GM18526 (cell line): ENCODE results near the gene EPAS1.

Experiments
- POLR2A ChIP-seq: IDR thresholded peaks from 3 replicates; pipeline ENCODE4 v1.6.1; 2011; ENCODE audit not compliant: insufficient read length; ENCODE audit errors: extremely low read depth

EPAS1 gene

DNA sequence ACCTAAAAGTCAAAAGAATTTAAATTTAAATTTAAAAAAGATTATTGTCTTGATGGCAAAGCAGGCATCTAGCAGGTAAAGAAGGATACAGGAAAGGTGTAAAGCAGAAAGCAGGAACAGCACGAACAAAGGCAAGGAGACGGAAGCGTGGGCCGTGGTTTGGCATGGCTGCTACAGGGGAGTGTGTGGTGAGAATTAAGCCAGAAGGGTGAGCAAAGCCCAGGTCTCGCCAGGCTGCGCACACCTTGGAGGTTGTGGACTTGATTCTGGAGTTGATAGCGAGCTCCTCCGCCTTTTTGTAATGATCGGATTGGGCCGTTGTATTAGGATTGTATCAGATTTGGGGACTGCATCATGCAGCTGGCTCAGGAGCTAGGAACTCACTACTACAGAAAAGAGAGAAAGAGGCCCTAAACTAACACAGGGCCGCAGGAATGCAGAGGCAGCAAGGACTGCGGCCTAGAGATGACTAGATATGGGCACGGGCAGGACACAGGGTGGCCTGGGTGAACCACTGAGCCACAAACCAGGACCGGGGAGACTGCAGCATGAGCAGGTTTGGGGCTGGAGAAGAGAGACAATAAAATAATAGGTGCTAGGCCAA is 110.7 kb downstream of the EPAS1 start:
- TF ChIP-seq POLR2A = no peak

DNA sequence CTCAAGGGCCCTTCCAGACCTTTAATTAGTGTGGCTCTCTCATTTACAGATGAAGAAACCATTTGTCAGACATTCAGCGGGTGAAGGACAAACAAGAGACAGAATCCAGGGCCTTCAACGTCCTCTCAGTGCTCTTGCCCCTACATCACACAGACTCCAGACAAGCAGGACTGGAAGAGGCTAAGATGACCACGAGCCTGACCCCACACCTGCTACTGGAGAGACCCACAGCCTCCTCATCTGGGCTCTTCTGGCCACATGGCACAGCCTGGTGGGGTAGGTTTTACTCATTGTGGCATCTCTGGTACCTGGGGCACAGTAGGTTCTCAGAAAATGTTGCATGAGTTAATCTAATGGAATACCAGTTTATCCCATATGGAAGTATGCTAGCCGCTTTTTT is 112.5 kb downstream of the EPAS1 start:
- no peak for TF ChIP-seq POLR2A

DNA sequence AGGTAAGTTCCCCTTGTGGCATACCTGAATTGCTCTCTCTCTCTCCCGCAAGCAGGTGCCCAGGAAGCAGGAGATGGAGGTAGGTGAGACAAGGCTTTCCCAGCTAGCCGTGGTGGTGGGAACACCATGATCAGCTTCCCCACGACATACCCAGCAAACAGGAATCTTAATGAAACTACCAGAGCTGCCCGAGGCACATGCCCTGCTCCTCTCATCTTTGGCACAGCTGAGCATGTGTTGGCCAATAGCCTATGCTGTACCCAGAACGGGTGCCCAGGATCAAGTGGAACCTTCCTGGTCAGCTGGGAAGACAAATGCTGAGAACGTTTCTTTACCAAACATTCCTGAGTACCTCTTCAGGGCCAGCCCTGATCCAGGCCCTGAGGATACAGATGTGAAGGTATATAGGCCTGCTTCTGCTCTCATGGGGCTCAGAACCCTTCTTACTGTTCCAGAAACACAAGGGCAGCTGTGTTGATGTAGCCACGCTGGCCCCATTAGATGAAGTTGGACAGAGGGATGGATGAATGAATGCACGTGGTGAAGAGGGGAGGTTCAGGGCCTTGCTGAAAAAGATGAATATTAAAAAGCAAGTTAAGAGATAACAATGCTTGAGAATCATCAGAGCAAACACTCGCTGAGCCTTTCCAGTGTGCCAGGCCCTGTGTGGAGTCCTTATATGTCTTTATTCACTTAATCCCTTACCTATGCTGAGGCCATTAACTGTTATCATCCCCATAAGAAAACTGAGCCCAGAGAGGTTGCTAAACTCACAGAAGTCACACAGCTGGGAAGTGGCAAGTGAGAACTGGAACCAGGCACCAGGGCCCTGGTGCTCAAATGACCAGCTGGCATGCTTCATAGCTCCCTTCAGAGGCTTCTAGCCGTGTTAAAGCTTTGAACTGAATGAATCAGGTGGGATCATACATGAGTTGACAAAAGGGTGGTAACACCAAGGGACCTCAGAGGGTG is 113.4 kb downstream of the EPAS1 start:
- no peak for TF ChIP-seq POLR2A

DNA sequence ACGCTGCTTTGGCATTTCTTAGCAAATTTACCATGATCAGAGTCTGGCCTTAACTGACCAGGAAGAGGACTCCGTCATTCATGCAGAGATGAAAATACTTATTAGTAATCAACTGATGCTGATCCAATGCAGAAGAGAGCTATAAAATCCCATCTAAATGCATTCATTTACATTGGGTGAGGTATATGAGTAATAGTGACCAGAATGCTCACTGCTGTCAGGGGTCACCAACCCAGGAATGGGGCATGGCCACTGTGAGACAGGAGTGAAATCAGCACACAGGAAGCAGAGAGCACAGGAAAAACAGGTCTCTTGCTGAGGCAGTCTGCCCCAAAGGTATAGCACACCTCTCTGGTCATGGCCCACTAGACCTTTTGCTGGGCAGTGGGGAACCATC is 114.0 kb downstream of the EPAS1 start:
- no peak for TF ChIP-seq POLR2A

DNA sequence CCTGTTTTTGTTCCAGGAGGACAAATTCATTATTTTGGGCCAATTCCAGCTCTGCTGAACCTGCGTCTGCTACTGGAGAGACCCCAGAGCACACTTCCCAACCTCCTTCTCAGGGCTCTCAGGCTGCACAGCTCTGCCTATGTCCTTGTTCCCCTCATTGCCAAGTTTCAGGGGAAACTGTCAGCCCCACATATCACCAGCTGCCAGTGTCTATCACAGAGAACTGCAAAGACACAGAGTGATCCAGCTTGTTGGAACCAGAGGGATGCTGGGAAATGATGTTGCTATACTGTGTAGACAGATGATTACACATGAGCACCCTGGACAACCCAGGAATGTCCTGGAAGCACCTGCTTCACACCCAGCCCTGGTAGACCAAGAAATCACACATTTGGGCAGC is 114.8 kb downstream of the EPAS1 start:
- no peak for TF ChIP-seq POLR2A

DNA sequence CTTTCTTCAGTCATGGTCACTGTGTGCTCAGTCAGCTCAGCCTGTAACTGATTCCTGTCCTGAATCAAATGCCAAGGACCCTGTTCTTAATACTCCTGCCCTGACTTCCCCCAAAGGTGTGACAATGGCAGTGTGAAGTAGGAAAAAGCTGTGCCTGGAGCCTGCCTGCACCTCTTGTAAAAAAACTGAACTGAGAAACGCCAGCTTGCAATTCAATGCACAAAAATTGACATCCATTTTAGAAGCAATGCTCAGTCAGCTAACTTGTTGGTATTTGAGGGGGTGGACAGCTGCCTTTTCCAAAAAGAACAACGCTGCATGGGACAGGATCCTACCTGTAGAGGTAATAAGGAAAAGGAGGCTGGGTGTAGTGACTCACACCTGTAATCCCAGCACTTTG is 115.9 kb downstream of the EPAS1 start:
- no peak for TF ChIP-seq POLR2A

DNA sequence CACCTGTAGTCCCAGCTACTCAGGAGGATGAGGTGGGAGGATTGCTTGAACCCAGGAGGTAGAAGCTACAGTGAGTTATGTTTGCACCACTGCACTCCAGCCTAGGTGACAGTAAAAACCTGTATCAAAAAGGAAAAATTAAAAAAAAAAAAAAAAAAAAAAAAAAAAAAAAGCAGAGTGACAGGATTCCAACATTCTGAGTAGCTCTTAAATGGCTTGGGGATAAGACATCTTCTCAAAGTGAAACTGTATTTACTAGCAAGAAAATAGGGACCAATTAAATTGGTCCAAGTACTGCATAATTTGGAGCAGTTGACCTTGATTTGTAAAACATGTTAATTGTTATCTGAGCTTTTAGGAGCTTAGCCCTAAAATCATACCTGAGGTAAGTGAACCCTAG is 116.4 kb downstream of the EPAS1 start:
- no peak for TF ChIP-seq POLR2A

DNA sequence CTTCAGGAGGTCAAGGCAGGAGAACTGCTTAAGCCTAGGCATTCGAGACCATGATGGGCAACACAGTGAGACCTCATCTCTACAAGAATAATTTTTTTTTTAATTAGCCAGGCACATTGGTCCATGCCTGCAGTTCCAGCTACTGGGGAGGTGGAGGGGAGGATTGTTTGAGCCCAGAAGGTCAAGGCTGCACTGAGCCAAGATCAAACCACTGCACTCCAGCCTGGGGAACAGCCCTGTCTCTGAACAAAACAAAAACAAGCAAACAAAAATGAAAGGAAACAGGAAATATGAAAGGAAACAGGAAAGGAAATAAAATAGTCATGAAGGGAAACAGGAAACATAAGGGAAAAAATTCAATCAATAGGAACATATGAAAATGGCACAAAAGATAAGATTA is 117.5 kb downstream of the EPAS1 start:
- no peak for TF ChIP-seq POLR2A

DNA sequence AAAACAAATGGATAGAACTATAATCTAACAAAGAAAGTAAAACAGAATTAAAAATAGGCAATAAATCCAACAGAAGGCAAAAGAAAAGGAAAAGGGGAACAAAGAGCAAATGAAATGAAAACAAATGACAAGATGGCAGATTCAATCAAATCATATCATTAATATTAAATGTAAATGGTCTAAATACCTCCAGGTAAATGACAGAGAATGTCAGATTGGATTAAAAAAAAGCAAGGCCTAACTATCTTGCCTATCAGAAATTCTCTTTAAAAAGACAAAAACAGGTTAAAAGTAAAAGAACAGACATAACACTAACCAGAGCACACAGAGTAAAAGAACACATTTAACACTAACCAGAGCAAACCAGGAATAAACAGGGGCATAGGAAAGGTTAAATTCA is 119.1 kb downstream of the EPAS1 start:
- TF ChIP-seq POLR2A = no peak

DNA sequence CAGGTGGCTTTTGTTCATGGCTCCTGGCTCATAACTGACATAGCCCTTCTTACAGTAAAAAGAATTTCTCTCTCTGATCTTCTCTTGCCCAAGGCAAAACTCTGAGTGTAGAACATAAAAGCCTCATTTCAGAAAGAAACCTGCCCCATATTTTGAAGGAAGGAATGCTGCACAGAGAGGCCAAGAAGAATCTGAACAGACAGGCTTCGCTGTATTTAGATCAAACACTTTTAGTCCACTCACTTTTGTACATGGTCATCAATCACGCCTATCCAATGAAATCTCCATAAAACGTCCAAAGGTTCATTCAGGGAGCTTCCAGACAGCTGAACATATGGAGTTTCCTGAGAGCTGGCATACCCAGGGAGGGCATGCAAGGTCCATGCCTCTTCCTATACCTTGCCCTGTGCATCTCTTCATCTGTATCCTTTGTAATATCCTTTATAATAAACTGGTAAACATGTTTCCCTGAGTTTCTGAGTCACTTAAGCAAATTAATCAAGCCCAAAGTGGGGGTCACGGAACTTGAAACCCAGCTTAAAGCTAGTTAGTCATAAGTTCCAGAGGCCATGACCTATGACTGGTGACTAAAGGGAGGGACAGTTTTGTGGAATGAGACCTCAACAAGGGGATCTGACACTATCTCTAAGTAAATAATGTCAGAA is 119.7 kb downstream of the EPAS1 start:
- no peak for TF ChIP-seq POLR2A

DNA sequence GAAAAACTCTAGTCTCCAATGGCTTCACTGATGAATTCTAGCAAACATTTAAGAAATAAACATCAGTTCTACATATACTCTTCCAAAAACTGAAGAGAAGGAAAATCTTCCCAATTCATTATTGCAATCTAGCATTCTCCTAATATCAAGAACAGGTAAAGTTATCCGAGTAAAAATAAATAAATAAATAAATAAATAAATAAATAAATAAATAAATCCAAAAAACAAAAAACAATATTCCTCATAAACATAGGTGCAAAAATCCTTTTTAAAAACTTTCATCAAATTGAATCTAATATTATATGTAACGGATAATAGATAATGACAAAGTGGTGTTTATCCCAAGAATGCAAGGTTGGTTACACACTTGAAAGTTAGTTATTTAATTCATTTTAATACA is 123.7 kb downstream of the EPAS1 start:
- TF ChIP-seq POLR2A = no peak

DNA sequence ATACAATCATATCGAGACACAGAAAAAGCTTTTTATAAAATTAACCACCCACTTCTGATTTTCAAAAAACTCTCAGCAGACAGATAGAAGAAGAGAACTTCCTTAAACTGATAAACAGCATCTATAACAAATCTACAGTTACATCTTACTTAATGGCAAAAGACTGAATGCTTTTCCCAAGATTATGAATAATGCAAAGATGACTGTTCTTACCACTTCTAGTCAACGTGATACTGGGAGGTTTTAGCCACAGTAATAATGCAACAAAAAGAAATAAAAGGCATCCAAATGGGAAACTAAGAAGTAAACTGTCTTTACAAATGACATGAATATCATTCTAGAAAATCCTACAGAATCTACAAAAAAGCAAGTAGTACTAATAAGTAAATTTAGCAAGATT is 124.2 kb downstream of the EPAS1 start:
- TF ChIP-seq POLR2A = no peak

DNA sequence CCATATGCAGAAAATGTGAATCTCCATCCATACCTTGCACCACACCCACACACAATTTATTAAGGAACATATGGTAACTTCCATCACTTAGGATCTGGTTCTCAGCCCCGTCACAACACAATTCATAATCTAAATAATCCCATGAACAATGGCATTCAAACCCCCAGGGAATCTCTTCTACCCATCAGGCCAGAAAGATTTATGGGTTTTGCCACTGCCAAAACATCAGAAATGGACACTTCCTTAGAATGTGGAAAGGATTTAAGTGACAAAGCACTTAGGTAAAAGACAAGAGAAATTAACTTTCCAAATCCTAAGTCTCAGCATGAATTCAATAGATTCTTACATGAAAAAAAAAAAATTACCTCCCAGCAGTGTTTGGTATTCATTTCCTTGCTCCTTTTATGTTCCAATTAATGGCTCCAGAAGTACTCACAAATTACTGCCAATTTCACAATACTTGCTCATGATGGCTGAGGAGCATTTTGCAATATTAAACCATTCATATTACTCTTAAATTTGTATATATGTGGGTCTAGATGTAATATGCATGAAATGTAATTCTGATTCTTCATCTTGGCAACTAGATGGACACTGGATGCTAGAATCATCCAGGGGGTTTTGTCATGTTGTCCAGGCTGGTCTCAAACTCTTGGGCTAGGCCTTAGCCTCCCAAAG is 125.6 kb downstream of the EPAS1 start:
- no peak for TF ChIP-seq POLR2A

DNA sequence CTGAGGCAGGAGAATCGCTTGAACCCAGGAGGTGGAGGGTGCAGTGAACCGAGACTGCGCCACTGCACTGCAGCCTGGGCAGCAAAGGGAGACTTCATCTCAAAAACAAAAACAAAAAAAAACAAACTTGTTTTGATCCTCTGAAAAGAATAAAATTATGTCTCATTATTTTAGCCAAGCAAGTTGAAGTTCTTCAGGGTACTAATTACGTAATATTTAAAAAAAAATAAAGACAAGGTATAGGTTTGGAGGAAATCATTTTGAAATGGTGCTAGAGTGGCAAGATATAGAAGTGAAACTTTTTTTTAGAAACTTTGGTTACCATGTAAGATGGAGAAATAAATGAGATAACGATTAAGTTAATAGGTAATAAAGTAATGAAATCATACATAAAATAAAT is 127.7 kb downstream of the EPAS1 start:
- TF ChIP-seq POLR2A = no peak

DNA sequence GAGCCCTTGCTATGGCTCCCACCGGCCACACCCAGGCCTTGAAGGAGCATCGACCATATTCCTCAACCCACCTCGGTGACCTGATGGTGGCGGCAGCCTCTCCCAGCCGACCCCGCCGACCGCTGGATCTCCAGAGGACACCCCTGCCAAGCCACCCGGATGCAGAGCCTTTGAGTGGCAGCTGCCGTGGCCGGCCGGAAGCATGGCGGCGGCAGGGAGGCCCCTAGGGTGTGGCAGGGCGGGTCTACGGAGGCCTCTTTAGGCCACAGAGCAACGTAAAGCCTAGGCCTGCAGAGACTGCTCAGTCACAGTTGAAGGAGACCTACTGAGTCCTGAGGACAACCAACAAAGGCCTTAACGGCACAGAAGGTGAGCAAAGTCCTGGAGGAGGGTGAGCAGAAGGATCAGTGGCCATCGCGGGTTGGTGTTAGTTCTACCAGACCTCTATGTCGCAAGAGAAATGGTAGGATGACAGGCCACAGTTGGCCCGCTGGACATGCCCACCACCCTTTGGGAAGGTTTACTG is 131.8 kb downstream of the EPAS1 start:
- TF ChIP-seq POLR2A = no peak
